ENCODE data around the gene LRRTM4. TPM values are rescaled to one million over a fixed set of nuclear protein-coding genes. Genes with fewer than 3 reads are reported as not detected.

LRRTM4 gene
- total and polyA plus RNA-seq, 2 of the 13 experiments (the other 11 are each of a cell fraction or from before 2014, with no cell fraction given) = 1.2 TPM

DNA sequence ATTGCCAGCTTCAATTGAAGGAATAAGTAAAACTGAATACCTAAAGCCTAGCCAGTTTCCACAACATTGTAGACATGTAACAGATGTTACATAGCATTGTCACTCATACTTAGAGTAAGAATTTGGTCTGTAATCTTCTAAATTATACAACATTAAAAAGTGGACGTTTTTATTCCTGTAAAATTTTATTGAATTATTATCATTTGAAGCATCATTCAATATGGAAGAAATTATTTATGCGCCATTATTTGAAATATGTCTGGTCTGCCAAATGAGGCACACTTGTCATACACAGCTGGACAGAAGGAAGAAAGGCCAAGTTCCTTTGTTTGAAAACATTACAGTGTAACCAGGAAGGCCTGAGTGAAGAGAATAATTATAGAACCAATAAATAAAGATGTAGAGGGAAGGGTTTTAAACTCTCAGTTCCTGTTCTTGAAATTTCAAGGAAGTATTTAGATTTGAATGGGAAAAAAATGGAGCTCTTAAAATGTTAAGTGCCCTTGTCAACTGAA lies 575.5 kb downstream of the LRRTM4 start (continued):
- no peak for TF ChIP-seq PHF8 (CRISPR knock-in tag; IDR thresholded peaks at IDR 0.05)
- no peak for TF ChIP-seq DNMT1 (CRISPR knock-in tag; IDR thresholded peaks at IDR 0.05)
- no peak for TF ChIP-seq ZBTB8A (CRISPR knock-in tag; IDR thresholded peaks at IDR 0.05; ENCODE audit: borderline replicate concordance, low read depth)
- TF ChIP-seq HMG20B (CRISPR knock-in tag; conservative IDR thresholded peaks at IDR 0.05) = no peak

DNA sequence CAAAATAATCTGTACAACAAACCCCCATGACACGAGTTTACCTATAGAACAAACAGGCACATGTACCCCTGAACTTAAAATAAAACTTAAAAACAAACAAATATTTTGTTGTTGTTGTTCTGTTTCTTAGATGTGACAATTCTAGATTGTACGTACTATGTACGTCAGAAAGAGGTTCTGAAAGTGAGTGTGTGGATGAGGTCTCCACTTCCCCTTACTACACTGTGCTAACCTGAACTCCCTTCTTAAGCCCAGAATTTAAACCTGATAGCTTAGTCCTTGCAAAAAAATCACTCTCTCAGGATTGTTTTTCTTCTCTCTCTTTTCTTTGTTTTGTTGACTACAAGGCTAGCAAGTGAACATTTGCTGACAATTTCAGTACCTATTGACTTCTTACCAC lies 581.6 kb downstream of the LRRTM4 start:
- POLR2A ChIA-PET = no interaction called here
- Histone ChIP-seq H3K27me3 (ENCODE audit: control insufficient read depth in 1 of 2, insufficient read depth in 2 of 2, low read length in 2 of 2) (no peaks in the 10 kb centered on the region), H3K79me2 (ENCODE audit: insufficient read depth, low read length) (no peaks in the 10 kb centered on the region), H3K9ac (ENCODE audit: insufficient read depth, low read depth, low read length) (no peak overlapping the region), H4K20me1 (ENCODE audit: insufficient read depth, low read length) (no peaks in the 10 kb centered on the region), H3K36me3 (replicated peaks in 1 of 2; ENCODE audit: control insufficient read depth in 1 of 2, insufficient read depth in 2 of 2, low read length in 2 of 2) (no peaks in the 10 kb centered on the region), H2AFZ (ENCODE audit: low read length) (no peak overlapping the region), H3K4me2 (ENCODE audit: low read depth, low read length) (no peak overlapping the region), H3K9me3 (ENCODE audit: low read length) (no peaks in the 10 kb centered on the region), H3K4me3 (replicated peaks in 1 of 3; ENCODE audit: insufficient read depth in 1 of 3, low read depth in 2 of 3, low read length in 3 of 3) (no peak overlapping the region), H3K27ac (ENCODE audit: extremely low read length, insufficient read depth, low read length) (no peak overlapping the region), H3K4me1 (ENCODE audit: insufficient read depth, low read length) (no peaks in the 10 kb centered on the region)
- FAIRE-seq (no peak), DNase-seq (ENCODE audit: low spot score) (no peak), ATAC-seq (no peak)
- 28% methylated on average over 3 of the region's 3 CpGs for WGBS (ENCODE audit: low lambda C conversion rate)
- intact Hi-C loops (cut with micrococcal nuclease; ENCODE audit: unreplicated experiment) (no loop called here), in situ Hi-C loops (cut with HindIII; ENCODE audit: extremely low pct_ligation_motif_present, low pct_unique_long_range_greater_than_20kb) (no loop called here)
- CTCF ChIA-PET (ENCODE audit: low intra/inter-chr PET ratio, low total read pairs) = no interaction called here
- no TSS peak for BruUV-seq (replicated peaks)
- TF ChIP-seq, protein P1, sequence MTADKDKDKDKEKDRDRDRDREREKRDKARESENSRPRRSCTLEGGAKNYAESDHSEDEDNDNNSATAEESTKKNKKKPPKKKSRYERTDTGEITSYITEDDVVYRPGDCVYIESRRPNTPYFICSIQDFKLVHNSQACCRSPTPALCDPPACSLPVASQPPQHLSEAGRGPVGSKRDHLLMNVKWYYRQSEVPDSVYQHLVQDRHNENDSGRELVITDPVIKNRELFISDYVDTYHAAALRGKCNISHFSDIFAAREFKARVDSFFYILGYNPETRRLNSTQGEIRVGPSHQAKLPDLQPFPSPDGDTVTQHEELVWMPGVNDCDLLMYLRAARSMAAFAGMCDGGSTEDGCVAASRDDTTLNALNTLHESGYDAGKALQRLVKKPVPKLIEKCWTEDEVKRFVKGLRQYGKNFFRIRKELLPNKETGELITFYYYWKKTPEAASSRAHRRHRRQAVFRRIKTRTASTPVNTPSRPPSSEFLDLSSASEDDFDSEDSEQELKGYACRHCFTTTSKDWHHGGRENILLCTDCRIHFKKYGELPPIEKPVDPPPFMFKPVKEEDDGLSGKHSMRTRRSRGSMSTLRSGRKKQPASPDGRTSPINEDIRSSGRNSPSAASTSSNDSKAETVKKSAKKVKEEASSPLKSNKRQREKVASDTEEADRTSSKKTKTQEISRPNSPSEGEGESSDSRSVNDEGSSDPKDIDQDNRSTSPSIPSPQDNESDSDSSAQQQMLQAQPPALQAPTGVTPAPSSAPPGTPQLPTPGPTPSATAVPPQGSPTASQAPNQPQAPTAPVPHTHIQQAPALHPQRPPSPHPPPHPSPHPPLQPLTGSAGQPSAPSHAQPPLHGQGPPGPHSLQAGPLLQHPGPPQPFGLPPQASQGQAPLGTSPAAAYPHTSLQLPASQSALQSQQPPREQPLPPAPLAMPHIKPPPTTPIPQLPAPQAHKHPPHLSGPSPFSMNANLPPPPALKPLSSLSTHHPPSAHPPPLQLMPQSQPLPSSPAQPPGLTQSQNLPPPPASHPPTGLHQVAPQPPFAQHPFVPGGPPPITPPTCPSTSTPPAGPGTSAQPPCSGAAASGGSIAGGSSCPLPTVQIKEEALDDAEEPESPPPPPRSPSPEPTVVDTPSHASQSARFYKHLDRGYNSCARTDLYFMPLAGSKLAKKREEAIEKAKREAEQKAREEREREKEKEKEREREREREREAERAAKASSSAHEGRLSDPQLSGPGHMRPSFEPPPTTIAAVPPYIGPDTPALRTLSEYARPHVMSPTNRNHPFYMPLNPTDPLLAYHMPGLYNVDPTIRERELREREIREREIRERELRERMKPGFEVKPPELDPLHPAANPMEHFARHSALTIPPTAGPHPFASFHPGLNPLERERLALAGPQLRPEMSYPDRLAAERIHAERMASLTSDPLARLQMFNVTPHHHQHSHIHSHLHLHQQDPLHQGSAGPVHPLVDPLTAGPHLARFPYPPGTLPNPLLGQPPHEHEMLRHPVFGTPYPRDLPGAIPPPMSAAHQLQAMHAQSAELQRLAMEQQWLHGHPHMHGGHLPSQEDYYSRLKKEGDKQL (CRISPR knock-in tag; IDR thresholded peaks at IDR 0.05; ENCODE audit: low read depth) = no peak
- TF ChIP-seq, protein P2, sequence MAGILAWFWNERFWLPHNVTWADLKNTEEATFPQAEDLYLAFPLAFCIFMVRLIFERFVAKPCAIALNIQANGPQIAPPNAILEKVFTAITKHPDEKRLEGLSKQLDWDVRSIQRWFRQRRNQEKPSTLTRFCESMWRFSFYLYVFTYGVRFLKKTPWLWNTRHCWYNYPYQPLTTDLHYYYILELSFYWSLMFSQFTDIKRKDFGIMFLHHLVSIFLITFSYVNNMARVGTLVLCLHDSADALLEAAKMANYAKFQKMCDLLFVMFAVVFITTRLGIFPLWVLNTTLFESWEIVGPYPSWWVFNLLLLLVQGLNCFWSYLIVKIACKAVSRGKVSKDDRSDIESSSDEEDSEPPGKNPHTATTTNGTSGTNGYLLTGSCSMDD (CRISPR knock-in tag; IDR thresholded peaks at IDR 0.05) = no peak
- TF ChIP-seq, protein P3, sequence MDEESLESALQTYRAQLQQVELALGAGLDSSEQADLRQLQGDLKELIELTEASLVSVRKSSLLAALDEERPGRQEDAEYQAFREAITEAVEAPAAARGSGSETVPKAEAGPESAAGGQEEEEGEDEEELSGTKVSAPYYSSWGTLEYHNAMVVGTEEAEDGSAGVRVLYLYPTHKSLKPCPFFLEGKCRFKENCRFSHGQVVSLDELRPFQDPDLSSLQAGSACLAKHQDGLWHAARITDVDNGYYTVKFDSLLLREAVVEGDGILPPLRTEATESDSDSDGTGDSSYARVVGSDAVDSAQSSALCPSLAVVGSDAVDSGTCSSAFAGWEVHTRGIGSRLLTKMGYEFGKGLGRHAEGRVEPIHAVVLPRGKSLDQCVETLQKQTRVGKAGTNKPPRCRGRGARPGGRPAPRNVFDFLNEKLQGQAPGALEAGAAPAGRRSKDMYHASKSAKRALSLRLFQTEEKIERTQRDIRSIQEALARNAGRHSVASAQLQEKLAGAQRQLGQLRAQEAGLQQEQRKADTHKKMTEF (CRISPR knock-in tag; IDR thresholded peaks at IDR 0.05) = no peak
- TF ChIP-seq, protein P4, sequence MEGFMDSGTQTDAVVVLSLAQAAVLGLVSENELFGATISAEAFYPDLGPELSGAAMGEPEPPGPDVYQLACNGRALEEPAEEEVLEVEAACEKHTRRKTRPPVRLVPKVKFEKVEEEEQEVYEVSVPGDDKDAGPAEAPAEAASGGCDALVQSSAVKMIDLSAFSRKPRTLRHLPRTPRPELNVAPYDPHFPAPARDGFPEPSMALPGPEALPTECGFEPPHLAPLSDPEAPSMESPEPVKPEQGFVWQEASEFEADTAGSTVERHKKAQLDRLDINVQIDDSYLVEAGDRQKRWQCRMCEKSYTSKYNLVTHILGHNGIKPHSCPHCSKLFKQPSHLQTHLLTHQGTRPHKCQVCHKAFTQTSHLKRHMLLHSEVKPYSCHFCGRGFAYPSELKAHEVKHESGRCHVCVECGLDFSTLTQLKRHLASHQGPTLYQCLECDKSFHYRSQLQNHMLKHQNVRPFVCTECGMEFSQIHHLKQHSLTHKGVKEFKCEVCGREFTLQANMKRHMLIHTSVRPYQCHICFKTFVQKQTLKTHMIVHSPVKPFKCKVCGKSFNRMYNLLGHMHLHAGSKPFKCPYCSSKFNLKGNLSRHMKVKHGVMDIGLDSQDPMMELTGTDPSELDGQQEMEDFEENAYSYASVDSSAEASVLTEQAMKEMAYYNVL (CRISPR knock-in tag; IDR thresholded peaks at IDR 0.05; ENCODE audit: borderline replicate concordance) = no peak
- TF ChIP-seq IRF2 (CRISPR knock-in tag; IDR thresholded peaks at IDR 0.05) = no peak
- no peak for TF ChIP-seq ESRRA (CRISPR knock-in tag; IDR thresholded peaks at IDR 0.05; ENCODE audit: low read depth)
- TF ChIP-seq HNRNPH1 (optimal IDR thresholded peaks at IDR 0.05; ENCODE audit: low read depth, low read length) = no peak
- TF ChIP-seq ZNF773 (CRISPR knock-in tag; IDR thresholded peaks at IDR 0.05; ENCODE audit: borderline replicate concordance) = no peak
